Omental fat pad (tissue), 4 donors: Measurements from ENCODE around the gene CACNA2D3. TPM values are rescaled to one million over a fixed set of nuclear protein-coding genes. Genes with fewer than 3 reads are reported as not detected.

Experiments used
- ATAC-seq: fragments of 150-250 bp; one replicate; pipeline ENCODE4 v1.9.1; 2016; ENCODE audit warnings: mild to moderate bottlenecking, moderate library complexity; ENCODE audit not compliant: low FRiP score
- DNase-seq: peaks from one replicate; pipeline ENCODE4 v3.0.0-alpha.2; 2019; ENCODE audit warnings: low spot score
- CTCF ChIP-seq, 3 donors: fragments of 450-650 bp; IDR thresholded peaks; one replicate each; pipeline ENCODE4 v1.5.1; 2016 to 2017; ENCODE audit warnings: antibody characterized with exemption in 3 of 3, mild to moderate bottlenecking in 3 of 3, moderate library complexity in 2 of 3
- total RNA-seq, 4 donors: library from RNA; depleted of rRNA; stranded (reverse); fragments of >200 nt; gene quantifications; one replicate each; pipeline ENCODE4 v1.1.0, GENCODE V29; 2016

The CACNA2D3 gene
- total RNA-seq, 4 donors from 2014 or later: 2.6 to 6.1 (median 4.5) TPM

- TF ChIP-seq CTCF (IDR thresholded peaks at IDR 0.05): no peak
- ATAC-seq (no peak), DNase-seq (no peak)
These were observed 611.0 kb downstream of the CACNA2D3 start for GRCh38 chr3:54733106-54734006.

GRCh38 chr3:54736459-54736858 lies 614.1 kb downstream of the CACNA2D3 start:
- TF ChIP-seq CTCF (IDR thresholded peaks at IDR 0.05): no peak
- DNase-seq (no peak), ATAC-seq (no peak)

GRCh38 chr3:54743755-54744154 lies 621.4 kb downstream of the CACNA2D3 start:
- ATAC-seq (no peak), DNase-seq (no peak)
- no peak for TF ChIP-seq CTCF (IDR thresholded peaks at IDR 0.05)

- ATAC-seq (no peak), DNase-seq (no peak)
- no peak for TF ChIP-seq CTCF (IDR thresholded peaks at IDR 0.05)
These were observed 621.9 kb downstream of the CACNA2D3 start for GRCh38 chr3:54744291-54744690.

- DNase-seq (no peak), ATAC-seq (no peak)
- no peak for TF ChIP-seq CTCF (IDR thresholded peaks at IDR 0.05)
These were observed 623.5 kb downstream of the CACNA2D3 start for GRCh38 chr3:54745843-54746242.

GRCh38 chr3:54746722-54747121 lies 624.4 kb downstream of the CACNA2D3 start:
- ATAC-seq: no peak
- no peak for TF ChIP-seq CTCF (IDR thresholded peaks at IDR 0.05)
- no peak for DNase-seq

- TF ChIP-seq CTCF (IDR thresholded peaks at IDR 0.05): no peak
- no peak for DNase-seq
- ATAC-seq: no peak
These were observed 633.4 kb downstream of the CACNA2D3 start for GRCh38 chr3:54755756-54756155.
